ENCODE results near the gene FURIN.
"Not testable (repeated sequence)": the region's sequence is repeated elsewhere in the genome, so short reads cannot be mapped to it uniquely, and the experiment has no call there.

FURIN gene

DNA sequence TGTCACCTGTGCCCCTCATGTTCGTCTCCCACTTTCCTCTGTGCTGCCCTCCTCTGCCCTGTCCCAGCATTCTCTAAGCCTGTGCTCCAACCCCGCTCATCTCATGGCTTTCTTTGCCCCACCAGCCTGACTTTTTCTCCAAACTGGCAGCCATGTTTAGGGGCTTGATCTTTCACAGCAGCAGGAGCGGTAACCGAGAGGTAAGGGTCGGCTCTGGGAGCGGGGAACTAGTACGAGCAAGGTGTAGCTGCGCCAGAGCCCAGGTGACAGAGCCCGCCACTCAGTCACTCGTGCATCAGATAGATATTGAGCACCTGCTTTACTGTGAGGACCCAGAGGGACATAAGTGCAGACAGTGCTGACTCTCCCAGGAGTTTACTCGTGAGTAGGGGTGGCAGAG, 48.1 kb downstream of the FURIN start:
- no peak for DNase-seq (ENCODE audit: low read depth)

GRCh38 chr15:90917569-90917968, 49.2 kb downstream of the FURIN start:
- no peak for DNase-seq (ENCODE audit: low read depth)

- no peak for DNase-seq (ENCODE audit: low read depth)
These were observed 49.8 kb downstream of the FURIN start for GRCh38 chr15:90918034-90918788.

DNA sequence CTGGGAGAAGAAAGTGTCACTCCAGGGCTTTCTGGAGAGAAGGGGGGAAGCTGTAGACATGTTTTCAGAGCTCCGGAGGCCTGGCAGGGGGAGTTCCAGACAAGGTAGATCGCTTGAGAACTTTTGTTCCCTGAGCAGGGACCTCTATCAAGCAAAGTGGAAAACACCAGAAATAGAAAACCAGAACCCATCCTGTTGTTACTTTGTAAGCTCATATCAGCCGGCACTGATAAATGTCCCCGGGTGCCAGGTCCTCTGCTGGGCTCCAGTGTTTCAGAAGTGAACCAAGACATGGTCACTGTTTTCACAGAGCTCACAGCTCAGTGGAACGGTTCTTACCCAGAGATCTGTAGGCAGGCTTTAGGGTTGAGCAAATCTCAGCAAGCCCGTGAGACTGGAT, 50.4 kb downstream of the FURIN start:
- no peak for DNase-seq (ENCODE audit: low read depth)

GRCh38 chr15:90921887-90922286, 53.5 kb downstream of the FURIN start:
- no peak for DNase-seq (ENCODE audit: low read depth)

DNA sequence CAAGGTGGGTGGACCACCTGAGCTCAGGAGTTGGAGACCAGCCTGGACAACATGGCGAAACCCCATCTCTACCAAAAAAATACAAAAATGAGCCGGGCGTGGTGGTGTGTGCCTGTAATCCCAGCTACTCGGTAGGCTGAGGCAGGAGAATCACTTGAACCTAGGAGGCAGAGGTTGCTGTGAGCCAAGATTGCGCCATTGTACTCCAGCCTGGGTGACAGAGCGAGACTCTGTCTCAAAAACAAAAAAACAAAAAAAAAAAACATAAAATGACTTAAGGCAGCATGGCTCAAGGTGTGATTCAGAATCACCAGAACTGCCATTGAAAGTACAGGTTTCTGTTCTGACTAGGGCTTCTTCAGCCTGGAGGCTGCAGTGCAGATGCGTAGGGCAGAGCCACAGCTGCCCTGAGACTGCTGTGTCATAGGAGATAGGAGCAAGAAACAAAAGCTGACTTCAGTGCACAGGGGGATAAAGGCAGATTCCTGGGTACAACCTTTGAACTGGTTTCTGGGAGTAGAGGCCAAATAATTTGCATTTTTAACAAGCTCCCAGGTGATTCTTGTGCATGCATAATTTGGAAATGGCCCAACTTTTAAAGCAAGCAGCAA, 54.4 kb downstream of the FURIN start:
- DNase-seq (ENCODE audit: low read depth) = not testable (repeated sequence)

DNA sequence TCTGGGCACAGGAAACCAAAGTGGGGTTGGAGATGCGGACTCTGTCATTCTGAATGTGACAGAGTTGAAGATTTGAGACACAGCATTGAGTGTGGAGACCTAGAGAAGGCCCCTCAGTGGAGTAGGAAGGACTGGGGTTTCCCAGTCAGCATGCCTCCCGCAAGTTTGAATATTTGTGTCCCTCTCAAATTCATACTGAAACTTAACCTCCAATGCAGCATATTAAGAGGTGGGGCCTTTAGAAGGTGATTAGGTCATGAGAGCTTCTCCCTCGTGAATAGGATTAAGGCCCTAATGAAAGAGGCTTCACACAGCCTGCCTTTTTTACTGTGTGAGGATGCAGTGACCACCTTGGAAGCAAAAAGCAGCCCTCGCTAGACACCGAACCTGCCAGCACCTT, 56.0 kb downstream of the FURIN start:
- DNase-seq (ENCODE audit: low read depth) = no peak

GRCh38 chr15:90926766-90927165, 58.4 kb downstream of the FURIN start:
- not testable (repeated sequence) for DNase-seq (ENCODE audit: low read depth)

DNA sequence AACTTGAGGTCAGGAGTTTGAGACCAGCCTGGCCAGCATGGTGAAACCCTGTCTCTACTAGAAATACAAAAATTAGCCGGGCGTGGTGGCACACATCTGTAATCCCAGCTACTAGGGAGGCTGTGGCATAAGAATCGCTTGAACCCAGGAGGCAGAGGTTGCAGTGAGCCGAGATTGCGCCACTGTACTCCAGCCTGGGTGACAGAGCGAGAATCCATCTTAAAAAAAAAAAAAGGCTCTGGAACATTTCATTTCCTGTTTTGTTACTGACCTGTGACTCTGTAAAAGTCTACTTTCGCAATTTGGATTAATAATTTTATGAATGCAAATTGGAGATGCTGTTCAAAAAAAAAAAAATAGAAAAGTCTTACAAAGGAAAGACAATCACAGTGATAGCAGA, 59.7 kb downstream of the FURIN start:
- not testable (repeated sequence) for DNase-seq (ENCODE audit: low read depth)

DNA sequence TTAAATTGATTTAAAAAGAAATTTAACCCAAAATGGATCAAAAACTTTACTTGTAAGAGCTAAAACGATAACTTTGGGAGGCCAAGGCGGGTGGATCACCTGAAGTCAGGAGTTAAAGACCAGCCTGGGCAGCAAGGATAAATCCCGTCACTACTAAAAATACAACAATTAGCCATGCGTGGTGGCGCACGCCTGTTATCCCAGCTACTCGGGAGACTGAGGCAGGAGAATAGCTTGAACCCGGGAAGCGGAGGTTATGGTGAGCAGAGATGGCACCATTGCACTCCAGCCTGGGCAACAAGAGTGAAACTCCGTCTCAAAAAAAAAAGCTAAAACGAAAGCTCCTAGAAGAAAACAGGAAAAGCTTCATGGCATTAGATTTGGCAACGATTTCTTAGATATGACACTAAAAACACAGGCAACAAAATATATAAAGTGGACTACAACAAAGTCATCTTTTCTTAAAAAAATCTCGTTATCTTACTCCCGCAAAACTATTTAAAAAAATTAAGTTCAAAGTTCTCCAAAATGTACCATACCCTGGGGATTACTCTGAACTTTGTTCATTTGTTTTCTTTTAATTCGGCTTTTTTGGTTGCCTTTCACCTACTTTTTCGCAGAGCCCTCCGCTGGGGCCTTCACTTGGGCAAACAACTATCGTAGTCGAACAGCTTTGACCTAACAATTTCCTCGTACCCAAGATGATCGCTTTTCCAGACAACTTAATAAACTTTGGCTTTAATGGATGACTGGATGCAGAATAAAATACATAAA, 61.0 kb downstream of the FURIN start:
- DNase-seq (ENCODE audit: low read depth) = no peak

DNA sequence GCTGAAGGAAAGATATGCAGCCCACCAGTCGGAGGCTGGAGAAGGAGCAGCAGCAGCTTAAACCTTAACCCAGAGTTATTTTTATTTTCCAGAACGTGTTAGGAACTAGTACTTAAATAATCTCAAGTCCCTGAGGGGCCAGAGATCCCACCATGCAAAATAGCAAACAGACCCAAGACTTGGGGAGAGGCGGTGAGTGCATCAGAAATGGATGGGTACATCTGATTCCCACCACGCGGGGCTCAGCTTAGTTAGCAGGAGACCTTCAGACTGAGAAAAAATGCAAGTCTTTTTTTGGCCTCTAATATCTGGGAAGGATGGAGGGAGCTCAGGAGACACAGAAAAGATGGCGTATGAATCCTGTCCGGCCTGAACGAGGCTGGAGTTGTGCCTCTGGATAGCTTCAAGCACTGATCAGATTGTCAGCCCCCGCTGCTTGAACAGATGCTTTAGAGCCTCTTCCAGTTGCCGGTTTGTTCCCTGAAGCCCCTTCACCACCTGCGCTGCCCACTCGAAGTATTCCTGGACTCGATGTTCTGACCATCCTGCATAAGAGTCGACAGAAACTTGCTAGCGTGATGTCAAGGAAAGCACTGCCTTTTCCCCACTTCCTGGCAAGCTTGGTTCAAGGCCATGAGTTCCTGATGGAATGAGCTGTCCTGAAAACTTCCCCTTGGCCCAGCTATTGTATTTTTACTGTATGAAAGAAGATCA, 62.6 kb downstream of the FURIN start:
- DNase-seq (ENCODE audit: low read depth) = no peak

- DNase-seq (ENCODE audit: low read depth) = no peak
These were observed 63.1 kb downstream of the FURIN start for GRCh38 chr15:90931575-90931827.

DNA sequence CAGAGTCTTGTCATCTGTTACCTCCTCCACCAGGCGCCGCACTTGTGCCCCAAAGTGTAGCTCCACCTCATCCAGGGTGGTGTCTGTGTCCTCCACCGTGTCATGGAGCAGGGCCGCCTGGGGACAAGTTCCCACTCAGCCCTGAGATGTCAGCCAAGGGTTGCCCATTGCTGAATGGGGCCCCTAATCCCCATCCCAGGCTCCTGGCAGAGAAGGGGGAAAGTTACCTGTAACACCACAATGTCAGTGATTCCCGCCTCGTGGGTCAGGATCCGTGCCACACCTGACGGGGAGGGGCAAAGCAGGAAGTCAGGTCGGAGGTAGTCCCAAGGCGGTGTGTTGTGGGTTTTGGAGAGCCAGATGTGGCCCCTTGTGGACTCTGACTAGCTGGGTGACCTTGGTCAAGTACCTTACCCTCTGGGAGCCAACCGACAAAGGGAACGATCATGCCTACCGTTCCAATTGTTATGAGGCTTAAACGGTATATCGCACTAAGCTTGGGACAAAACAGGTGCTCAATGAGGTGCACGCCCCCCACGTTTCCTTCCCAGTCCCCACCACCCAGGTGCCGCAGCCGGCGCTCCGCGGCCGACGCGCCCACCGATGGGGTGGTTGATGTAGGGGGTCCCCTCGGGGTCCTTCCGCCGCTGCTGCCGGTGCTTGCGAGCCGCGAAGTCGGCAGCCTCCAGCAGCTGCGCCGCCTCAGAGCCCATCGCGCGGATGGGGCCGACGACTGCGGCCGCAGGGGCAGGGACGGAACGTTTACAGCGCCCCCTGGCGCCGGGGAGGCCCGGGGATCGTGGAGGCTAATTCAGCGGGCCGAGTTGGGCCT, 63.7 kb downstream of the FURIN start, which contains the start of gene HDDC3:
Gene HDDC3 (minus strand): TSS at position 722 of the 832 bp plus-strand sequence. CDS start 9 bp downstream, at position 713.
- peak; percentile 74 for DNase-seq (ENCODE audit: low read depth)

DNA sequence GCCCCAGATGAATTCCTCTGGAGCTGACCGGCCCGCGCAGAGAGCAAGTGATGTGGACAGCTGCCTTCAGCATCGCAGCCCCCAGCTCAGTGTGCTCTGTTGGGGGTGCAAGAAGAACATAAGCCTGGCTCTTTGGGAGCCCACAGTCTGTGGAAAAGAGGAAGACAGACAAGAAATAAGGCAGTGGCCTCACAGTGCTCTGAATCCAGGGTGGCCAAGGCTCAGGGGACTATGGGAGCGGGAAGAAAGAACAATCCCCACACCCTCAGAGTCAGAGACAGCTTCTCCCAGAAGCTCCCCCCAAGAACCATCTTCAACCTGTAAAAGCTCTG, 64.2 kb downstream of the FURIN start:
- no peak for DNase-seq (ENCODE audit: low read depth)
